ENCODE measurements around the gene PIEZO1.

Gene PIEZO1

DNA sequence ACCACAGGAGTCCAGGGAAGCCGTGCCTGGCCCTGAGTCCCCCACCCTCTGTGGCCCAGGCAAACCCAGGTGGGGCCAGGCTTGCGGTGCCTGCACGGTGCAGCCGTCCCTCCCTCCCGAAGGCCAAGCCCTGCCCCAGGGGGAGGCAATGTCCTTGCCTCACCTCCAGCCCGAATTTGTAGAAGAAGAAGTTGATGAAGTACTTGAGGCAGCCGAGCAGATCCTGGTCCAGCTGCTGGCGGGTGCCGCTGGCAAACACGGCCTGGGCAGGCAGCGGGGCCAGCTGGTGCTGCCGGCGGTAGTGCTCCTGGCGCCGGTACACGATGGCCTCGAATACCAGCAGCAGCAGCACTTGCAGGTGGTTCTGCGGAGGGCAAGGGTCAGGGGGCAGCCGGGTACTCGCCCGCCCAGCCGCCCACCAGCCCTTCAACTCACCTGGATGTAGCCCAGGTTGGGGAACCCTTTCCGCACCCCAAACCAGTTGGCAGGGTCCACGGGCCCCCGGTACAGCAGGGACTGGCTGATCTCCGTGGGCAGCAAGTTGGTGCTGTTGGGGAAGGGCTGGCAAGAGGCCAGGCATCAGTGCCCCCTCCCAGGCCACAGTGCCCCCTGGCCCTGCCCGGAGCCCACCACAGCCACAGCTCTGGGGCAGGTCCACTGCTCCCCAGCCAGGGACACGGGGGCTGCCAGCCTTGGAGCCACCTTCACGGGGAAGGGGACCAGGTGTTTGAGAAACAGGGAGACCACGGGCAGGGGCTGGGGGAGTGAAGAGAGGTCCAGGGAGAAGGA lies 52.7 kb downstream of the PIEZO1 start:
- peak; percentile 11 for DNase-seq

DNA sequence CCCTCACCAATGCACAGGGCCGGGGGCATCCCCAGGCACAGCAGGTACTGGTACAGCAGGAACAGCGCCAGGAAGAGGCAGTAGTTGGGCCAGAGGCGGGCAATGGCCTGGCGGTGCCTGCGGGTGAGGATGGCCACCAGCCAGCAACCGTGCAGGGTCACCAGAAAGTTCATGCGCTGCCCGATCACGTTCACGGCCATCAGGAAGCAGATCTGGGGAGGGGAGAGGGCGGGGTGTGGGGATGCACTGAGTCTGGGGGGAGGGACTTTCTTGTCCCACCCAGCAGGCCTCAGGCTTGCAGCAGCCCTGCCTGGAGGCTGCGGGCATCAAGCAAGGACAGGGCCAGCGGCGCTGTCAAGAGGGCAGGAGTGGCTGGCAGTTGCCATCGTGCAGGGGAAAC lies 53.3 kb downstream of the PIEZO1 start:
- DNase-seq = no peak

DNA sequence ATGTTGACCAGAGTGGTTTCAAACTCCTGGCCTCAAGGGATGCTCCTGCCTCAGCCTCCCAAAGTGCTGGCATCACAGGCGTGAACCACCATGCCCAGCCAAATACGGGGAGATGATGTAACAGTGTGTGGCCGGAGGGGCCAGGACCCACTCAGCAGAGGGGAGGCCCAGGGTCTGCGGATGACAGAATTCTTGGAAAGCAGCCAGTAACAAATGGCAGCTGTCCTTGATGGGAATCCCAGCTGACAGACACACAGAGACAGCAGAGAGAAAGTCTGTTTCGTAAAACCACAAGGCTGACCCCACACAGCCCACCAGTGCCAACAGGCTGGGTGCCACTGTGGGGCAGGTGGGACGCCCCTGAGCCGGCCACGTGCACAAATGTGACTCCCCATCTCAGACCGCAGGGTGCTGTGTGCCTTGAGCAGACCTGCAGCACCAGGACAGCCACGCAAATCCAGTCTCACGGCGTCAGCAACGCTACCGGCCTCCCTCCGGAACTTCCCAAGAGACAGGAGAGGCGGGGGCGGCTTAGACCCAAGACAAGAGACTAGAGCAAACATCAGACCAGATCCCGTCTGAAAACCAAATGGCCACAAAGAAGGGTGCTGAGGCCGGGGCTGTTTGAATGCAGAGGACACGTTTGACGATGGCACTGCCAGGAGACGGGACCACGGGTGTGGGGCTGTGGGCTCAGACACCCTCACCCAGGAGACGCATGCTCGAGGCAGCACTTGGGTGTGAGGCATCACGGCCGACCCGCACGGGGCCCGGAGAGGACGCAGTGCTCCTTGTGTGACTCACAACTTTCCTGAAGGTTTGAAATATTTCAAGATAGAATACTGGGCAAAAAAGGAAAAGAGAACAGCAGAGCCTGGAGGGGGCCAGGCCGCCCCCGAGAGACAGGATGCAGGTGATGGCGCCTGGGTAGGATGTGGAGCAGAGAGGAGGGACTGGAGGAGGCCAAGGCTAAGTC lies 54.1 kb downstream of the PIEZO1 start:
- no peak for DNase-seq

DNA sequence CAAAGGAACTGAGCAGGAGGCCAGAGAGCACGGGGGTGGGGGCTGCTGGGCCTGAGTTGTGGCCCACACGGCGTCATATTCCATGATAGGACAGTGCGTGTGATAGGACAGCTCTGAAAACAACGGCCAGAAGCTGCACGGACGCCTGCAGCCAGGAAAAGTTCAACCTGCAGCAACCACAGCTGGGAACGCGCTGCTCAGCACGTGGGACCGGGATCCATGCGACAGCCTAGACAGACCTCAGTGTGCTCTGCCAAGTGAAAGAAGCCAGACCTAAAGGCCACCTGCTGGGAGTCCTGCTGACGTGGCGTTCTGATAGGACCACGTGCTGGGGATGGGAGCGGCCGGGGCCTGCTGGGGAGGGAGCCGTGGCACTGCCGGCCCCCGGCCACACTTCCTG lies 57.1 kb downstream of the PIEZO1 start:
- DNase-seq = no peak

DNA sequence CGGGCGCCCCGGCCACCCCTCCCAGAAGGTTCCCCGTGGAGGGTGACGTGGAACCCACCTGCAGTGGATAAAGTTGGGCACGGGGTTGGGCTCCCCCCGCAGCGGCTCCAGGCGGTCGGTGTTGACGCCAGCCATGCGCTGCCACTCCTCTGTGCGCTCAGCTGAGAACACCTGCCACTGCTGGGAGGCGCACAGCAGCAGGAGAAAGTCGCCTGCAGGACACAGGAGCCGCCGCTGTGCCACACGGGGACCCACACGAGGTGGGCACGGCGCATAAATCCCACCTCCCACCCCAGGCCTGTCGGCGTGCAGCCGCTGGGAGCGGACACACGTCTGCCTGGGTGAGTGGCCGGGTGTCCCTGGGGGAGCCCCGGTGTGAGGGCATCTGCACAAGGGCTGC lies 58.0 kb downstream of the PIEZO1 start:
- DNase-seq = no peak

DNA sequence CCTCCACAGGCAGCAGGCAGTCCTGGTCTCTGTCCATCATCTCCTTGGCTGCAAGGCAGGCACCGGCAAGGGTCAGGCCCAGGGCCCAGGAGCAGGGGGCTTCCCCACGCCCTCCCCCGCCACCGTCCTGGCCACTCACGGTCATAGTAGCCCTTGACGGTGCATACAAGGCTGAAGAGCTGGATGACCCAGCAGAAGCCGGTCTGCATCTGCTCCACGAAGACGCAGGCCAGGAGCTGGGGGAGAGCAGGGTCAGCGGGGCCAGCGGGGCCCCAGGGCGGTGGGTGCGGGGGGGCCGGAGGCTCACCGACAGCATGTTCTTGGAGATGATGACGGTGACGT lies 58.6 kb downstream of the PIEZO1 start:
- DNase-seq = no peak

DNA sequence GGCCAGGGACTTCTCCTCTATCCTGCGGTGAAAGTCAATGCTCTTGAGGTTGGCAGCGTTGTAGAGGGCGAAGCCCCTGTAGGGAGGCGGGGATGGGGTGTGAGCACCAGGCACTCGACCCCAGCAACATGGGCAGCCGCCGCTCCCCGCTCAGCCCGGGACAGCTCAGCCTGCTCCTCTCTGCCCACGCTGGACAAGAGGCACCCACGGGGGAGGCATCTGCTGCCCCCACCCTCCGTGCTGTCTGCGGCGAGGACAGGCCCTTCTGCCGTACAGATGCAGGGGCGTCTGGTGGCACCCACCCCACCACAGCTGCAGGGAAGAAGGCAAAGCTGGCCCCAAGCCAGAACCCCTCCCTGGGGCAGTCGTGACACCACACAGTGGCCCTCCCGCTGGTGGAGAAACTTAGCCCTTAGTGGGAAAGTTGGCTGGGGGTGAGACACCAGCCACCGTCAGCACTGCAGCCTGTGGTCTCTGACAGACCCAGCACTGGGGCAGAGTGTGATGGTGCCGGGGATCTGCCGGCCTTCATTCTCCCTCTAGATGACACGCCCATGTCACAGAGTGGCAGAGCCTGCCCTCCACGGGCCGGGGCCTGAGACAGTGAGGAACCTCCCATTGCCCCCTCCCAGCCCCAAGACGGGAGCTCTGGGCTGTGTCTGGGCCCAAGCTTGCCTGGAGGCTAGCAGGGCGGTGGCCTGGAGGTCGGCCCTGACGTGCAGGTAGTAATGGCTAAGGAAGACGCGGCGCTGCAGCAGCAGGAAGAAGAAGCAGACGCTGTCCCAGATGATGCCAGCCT lies 59.2 kb downstream of the PIEZO1 start:
- no peak for DNase-seq

DNA sequence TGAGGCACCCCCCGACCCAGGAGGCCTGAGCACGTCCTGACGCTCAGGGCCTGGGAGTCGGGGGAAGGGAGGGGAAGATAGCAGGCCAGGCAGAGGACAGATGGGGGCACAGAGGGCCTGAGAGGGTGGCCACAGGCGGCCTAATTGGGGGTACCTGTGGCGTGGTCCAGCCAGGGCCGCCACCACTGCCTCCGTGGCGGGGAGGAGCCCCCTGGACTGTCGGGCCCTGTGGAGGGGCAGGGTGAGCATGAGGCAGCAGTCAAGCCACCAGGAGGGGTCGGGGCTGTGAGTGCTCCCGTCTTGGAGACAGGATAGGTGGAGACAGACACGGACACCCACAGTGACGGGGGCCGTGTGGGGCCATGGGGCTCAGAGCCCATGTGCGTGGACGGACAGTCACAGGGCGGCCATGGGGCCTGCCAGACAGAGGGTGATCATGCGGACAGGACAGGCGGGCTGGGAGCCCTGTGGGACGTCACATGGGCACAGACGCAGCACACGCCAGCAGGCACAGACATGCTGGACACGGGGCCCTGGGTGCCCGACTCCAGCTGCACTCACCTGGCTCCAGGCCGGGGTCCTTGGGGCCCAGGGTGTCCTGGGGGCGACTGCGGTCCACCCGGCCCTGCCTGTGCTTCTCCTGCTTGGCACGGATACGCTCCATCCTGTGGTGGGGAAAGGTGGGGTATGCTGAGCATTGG lies 60.0 kb downstream of the PIEZO1 start:
- DNase-seq = no peak

DNA sequence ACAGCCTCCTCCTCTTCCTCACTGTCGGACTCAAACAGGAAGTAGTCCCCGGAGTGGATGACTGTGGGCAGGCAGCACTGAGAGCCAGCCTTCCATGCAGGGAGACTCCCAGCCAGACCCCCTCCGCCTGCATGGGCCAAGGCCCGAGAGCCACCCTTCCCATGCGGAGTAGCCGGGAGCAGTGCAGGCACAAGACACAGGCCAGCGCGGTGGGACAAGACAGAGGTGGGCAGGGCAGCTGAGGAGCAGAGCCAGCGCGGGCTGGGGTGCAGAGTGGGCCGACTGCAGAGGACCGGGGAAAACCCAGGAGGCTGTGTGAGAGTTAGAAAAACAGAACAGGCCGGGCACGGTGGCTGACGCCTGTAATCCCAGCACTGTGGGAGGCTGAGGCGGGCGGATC lies 61.1 kb downstream of the PIEZO1 start:
- no peak for DNase-seq

DNA sequence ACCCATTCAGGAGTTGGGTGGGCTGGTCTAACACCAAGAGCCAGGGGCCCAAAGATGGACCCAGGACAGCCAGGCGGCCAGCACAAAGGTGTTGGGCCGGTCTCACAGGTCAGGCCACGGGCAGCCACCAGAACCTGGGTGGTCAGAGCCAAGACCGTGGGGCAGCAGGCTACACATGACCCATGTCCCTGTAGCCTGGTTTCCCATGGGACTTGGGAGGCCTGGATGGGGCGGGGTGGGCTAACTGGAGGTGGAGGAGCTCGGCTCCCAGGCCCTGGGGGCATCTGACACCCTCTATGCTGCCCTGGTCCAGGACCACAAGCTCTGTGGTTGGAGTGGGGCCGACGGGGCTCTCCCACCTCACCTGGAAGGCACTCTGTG lies 61.5 kb downstream of the PIEZO1 start:
- no peak for DNase-seq

DNA sequence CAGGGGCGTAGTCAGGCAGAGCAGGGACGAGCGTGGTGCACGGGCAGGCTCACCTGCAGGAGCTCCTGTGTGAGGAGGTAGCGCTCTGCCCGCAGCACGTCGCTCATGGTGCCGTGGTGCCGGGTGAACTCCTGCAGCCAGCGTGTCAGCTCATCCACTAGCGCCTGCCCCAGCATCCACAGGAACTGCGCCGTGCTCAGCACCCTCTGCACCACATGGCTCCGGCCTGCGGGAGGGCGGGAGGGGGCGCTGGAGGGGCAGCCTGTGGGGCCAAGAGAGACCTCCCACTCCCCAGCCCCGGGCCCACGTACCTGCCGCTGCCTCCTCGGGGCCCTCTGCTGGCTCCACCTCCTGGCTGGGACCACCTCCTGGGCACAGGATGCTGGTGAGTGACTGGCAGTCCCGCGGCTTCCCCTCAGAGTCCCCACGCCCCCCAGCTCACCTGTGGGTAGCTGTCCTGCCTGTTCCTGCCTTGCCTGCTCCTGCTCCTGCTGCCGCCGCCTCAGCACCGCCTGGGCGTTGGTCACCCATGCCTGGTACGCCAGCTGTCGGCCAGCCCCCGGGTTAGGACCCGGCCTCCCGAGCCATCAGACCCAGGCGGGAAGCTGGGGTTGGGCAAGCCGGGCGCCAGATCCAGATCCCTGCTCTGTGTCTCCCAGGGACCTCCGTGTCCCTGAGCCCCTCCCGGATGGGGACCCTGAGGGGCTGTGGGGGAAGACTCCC lies 62.1 kb downstream of the PIEZO1 start:
- DNase-seq = no peak

DNA sequence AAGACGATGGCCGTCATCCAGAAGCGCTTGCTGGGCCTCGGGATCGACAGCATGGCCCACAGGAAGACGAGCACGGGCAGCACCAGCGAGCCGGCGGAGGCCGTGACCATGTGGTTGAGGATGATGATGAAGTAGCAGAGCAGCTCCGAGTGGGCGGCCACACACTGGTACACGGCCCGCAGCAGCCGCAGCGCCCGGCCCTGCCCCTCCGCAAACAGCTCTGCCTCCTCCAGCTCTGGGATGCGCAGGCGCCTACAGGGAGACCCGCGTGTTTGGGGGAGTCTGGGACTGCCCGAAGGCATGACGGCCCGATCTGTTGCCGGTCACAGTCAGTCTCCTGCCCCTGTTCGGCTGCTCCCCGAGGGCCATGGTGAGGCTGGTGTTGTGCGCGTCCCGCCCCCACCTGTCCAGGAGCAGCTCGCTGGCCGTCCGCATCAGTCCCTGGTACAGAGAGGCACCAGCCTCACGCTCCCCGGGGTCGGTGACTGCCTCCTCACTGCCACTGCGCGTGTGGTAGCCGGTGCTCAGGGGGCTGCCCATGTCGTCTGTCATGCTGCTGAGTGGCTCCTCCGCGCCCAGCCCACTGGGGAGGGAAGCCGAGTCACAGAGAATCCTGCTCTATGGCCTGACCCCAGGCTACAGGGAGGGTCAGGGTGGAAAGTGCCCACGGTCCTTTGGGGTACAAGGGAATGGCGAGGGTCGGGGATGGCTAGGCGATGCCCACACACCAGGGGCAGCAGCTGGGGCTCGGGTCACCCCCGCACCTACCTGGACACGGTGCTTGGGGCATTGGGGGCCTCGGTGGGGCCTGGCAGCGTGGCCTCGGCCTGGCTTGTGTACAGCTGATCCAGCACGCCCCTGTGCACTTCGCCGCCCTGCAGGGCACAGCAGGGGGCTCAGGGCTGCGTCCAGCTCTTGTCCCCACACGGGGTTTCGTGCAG lies 62.9 kb downstream of the PIEZO1 start:
- DNase-seq = no peak

DNA sequence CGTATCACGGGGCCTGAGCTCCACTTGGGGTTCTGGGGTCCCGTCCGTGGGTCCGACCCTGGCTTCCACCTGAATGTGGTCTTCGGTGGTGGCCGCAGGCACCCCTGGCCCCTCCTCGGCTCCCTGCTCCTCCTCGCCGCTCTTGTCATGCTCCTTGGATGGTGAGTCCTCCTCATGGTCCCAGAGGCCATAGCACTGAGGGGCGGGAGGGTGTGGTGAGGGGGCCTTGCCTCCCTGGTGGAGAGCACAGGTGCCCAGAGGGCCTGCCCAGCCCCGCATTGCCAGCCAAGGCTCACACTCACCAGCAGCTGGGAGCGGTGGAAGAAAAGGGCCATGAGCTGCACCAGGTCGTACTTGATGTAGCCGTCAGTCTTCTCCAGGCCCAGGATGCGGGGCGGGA lies 63.8 kb downstream of the PIEZO1 start:
- no peak for DNase-seq

DNA sequence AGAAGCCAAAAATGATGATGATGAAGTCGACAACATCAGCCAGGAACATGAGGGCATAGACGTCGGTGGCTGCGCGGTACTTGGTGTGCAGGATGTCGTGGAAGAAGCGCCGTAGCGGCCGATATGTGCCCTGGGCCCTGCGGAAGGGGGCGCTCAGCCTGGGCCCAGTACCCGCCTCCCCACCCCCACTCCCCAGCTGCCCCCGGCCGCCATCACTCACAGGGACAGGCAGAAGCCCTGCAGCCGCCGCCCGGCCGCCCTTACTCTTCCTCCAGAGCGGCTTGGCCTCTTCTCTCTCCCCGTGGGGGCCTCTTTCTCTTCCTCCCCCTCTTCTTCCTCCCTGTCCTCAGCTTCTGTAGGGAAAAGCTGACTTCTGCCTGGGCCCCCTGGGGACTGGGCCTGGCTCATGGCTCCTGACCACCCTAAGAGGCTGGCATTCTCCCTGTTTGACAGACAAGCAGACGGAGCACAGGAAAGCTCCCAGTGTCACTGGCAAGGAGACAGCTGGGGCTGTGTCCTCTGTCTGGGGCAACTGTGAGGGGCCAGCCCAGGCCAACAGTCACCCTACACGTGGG lies 64.5 kb downstream of the PIEZO1 start:
- no peak for DNase-seq

DNA sequence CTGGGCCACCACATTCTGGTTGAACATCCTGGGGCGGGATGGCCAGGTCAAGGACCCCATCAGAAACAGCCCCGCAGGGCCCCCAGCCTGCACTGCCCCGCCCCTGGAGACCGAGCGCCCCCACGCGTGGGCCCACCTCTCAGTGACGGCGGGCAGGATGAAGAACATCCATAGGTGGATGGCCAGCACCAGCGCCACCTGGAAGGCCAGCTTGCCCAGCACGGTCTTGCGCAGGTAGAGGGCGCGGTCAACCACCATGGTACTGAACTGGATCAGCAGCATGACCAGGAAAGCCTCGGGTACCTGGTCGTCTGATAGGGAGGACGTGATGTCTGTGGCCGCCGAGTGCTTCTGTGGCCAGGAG lies 65.1 kb downstream of the PIEZO1 start:
- no peak for DNase-seq

DNA sequence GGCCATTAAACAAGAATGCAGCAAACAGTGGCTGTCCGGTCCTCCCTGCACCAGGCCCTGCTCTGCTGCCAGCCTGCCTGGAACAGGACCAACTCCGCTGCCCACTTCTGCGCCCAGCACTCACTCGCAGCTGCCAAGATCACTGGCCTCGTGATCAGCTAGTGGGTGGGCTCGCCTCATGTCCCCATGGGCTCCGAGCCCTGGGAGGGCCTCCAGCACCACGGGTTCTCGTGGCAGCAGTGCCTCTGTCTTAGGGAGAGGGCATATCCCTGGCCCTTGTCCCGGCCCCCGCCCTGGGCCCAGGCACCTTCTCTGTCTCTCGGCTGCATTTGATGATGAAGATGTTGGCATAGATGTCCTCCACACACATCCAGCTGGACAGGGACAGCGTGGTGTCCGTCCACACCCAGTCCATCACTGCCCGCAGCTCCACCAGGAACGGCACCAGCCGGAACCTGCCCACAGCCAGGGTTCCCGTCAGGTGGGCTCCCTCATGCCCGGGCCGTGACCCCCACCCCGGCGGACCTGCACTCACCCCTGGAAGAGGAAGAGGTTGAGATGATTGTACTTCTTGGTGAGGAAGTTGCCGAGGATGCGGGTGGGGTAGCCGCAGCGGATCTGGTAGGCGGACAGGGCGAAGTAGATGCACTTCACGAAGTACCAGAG lies 65.6 kb downstream of the PIEZO1 start:
- DNase-seq = no peak

DNA sequence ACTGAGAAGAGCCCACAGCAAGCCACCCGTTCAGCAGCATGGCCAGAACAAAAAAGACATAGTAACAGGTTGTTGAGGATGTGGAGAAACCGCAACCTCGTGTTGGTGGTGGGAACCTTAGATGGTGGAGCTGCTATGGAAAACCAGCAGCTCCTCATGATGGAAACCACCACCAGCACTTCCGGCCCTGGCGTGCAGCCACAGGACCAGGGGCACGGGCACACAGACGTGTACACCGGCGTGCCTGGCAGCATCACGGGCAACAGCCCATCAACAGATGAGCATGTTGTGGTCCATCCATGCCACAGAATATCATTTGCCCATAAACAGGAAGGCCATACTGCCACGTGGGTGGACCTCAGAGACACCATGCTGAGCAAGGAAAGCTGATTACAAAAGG lies 66.8 kb downstream of the PIEZO1 start:
- DNase-seq = no peak

DNA sequence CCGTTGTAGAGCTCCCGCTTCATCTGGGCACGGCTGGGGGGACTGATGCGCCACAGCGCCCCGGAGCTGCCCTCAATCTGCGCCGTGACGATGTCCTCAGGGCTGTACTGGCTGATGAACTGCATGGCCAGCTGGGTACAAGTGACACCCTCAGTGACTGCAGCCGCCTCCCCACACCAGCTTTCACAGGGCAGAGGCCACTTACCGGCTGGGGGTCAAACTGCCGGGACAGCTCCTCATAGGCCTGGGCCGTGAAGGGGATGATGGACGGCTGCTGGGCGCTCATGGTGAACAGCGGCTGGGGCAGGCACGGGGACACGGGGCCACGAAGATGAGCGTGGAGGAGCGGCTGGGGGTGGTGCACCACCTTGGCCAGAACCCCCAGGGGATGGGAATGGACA lies 68.4 kb downstream of the PIEZO1 start:
- no peak for DNase-seq

DNA sequence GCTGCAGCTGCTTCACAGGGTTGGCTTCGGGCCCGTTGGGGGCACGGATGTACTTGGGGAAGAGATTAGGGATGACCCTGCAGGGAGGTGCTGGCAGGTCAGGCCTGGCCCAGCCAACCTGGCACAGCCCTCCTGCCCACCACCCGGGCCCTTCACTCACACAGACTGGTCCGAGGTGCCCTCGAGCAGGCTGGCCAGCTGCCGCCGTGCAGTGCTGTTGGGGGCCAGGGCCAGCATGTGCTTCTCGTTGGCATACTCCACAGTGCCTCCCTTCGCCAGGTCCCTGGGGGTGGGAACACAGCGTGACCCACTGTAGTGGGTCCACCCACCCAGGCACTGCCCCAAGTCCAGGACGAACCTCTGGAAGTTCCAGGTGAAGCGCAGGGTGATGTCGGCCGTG lies 68.8 kb downstream of the PIEZO1 start:
- DNase-seq = no peak
